Measurements from ENCODE around the gene DOP1B.
A peak's percentile ranks its signal among the peaks of the same experiment; 100 is the strongest.
"Not testable (repeated sequence)": the region's sequence is repeated elsewhere in the genome, so short reads cannot be mapped to it uniquely, and the experiment has no call there.

The DOP1B gene

GRCh38 chr21:36199021-36199420 is 42.4 kb downstream of the DOP1B start:
- H3K18ac ChIP-seq (ENCODE audit: low read length), result no peak overlapping the region
- H3K4ac ChIP-seq (ENCODE audit: low read depth, low read length), result no peak overlapping the region
- no peak overlapping the region for H3K4me2 ChIP-seq (ENCODE audit: low read length)
- peaks cover 4% of the 10 kb centered on the region in 2 experiments for H3K36me3 ChIP-seq (ENCODE audit: control insufficient read depth in 1 of 2, insufficient read depth in 2 of 2, low read length in 2 of 2)
- H2AK5ac ChIP-seq (ENCODE audit: low read length), result no peak overlapping the region
- H3K27me3 ChIP-seq (ENCODE audit: insufficient read depth, low read length), result no peaks in the 10 kb centered on the region
- no peak overlapping the region for H3K9ac ChIP-seq (ENCODE audit: low read length)
- no peak overlapping the region for H2BK5ac ChIP-seq (ENCODE audit: low read depth, low read length, poor library complexity)
- no peaks in the 10 kb centered on the region for H3K9me3 ChIP-seq (ENCODE audit: insufficient read depth, low read depth, low read length)
- no peak overlapping the region for H3K27ac ChIP-seq (ENCODE audit: low read depth, low read length)
- H3K4me3 ChIP-seq (ENCODE audit: low read depth, low read length), result no peak overlapping the region
- no peak overlapping the region for H4K8ac ChIP-seq (ENCODE audit: low read depth, low read length)
- peak overlapping the region; percentile 39 for H4K91ac ChIP-seq (ENCODE audit: low read depth, low read length)
- no peak overlapping the region for H3K23ac ChIP-seq (ENCODE audit: low read length)
- H3K14ac ChIP-seq (ENCODE audit: low read length), result no peak overlapping the region
- H4K12ac ChIP-seq (ENCODE audit: low read depth, low read length), result no peak overlapping the region
- H2AFZ ChIP-seq (ENCODE audit: insufficient read depth, low read length, poor library complexity), result no peak overlapping the region
- H2BK120ac ChIP-seq (ENCODE audit: insufficient read depth, low read length, poor library complexity), result peak overlapping the region; percentile 20
- no CpG with 5 or more reads among the region's 9 CpGs for WGBS (ENCODE audit: extremely low coverage, insufficient coverage, insufficient read length)
- H2BK12ac ChIP-seq (ENCODE audit: low read length), result peak overlapping the region; percentile 42
- H3K79me1 ChIP-seq (ENCODE audit: low read length), result peaks cover 15% of the 10 kb centered on the region
- no peak for DNase-seq
- peaks cover 18 to 21% of the 10 kb centered on the region in 2 experiments for H3K4me1 ChIP-seq (ENCODE audit: control insufficient read depth in 1 of 2, insufficient read depth in 2 of 2, low read length in 2 of 2)
- no peaks in the 10 kb centered on the region for H3K79me2 ChIP-seq (ENCODE audit: control insufficient read depth, insufficient read depth, low read length, poor library complexity)

GRCh38 chr21:36199575-36199974 is 43.0 kb downstream of the DOP1B start:
- not testable (repeated sequence) for H3K14ac ChIP-seq (ENCODE audit: low read length); H3K36me3 ChIP-seq (ENCODE audit: control insufficient read depth in 1 of 2, insufficient read depth in 2 of 2, low read length in 2 of 2); H4K8ac ChIP-seq (ENCODE audit: low read depth, low read length); H3K4me2 ChIP-seq (ENCODE audit: low read length); H2BK5ac ChIP-seq (ENCODE audit: low read depth, low read length, poor library complexity); H3K4ac ChIP-seq (ENCODE audit: low read depth, low read length); H3K9me3 ChIP-seq (ENCODE audit: insufficient read depth, low read depth, low read length); H2BK12ac ChIP-seq (ENCODE audit: low read length); H3K9ac ChIP-seq (ENCODE audit: low read length); H4K91ac ChIP-seq (ENCODE audit: low read depth, low read length); H2BK120ac ChIP-seq (ENCODE audit: insufficient read depth, low read length, poor library complexity); H3K4me3 ChIP-seq (ENCODE audit: low read depth, low read length); H4K12ac ChIP-seq (ENCODE audit: low read depth, low read length); H3K23ac ChIP-seq (ENCODE audit: low read length); H3K18ac ChIP-seq (ENCODE audit: low read length); H3K79me2 ChIP-seq (ENCODE audit: control insufficient read depth, insufficient read depth, low read length, poor library complexity); H2AK5ac ChIP-seq (ENCODE audit: low read length); H2AFZ ChIP-seq (ENCODE audit: insufficient read depth, low read length, poor library complexity); H3K27ac ChIP-seq (ENCODE audit: low read depth, low read length); H3K27me3 ChIP-seq (ENCODE audit: insufficient read depth, low read length); DNase-seq
- peaks cover 15% of the 10 kb centered on the region for H3K79me1 ChIP-seq (ENCODE audit: low read length)
- peaks cover 20% of the 10 kb centered on the region in 2 experiments for H3K4me1 ChIP-seq (ENCODE audit: control insufficient read depth in 1 of 2, insufficient read depth in 2 of 2, low read length in 2 of 2)
- no CpG with 5 or more reads among the region's 5 CpGs for WGBS (ENCODE audit: extremely low coverage, insufficient coverage, insufficient read length)

- Histone ChIP-seq H2BK120ac (ENCODE audit: insufficient read depth, low read length, poor library complexity) (no peak overlapping the region), H4K91ac (ENCODE audit: low read depth, low read length) (no peak overlapping the region), H3K9me3 (ENCODE audit: insufficient read depth, low read depth, low read length) (no peaks in the 10 kb centered on the region), H3K4me1 (ENCODE audit: control insufficient read depth in 1 of 2, insufficient read depth in 2 of 2, low read length in 2 of 2) (peaks cover 17 to 20% of the 10 kb centered on the region in 2 experiments), H4K8ac (ENCODE audit: low read depth, low read length) (no peak overlapping the region), H3K27ac (ENCODE audit: low read depth, low read length) (no peak overlapping the region), H2BK12ac (ENCODE audit: low read length) (no peak overlapping the region), H4K12ac (ENCODE audit: low read depth, low read length) (no peak overlapping the region), H3K14ac (ENCODE audit: low read length) (no peak overlapping the region), H3K4me3 (ENCODE audit: low read depth, low read length) (no peak overlapping the region), H2AK5ac (ENCODE audit: low read length) (no peak overlapping the region), H2BK5ac (ENCODE audit: low read depth, low read length, poor library complexity) (no peak overlapping the region), H3K79me1 (ENCODE audit: low read length) (peaks cover 15% of the 10 kb centered on the region), H3K4me2 (ENCODE audit: low read length) (no peak overlapping the region), H3K36me3 (ENCODE audit: control insufficient read depth in 1 of 2, insufficient read depth in 2 of 2, low read length in 2 of 2) (peaks cover 4% of the 10 kb centered on the region in 2 experiments), H3K4ac (ENCODE audit: low read depth, low read length) (no peak overlapping the region), H3K27me3 (ENCODE audit: insufficient read depth, low read length) (no peaks in the 10 kb centered on the region), H3K23ac (ENCODE audit: low read length) (no peak overlapping the region), H2AFZ (ENCODE audit: insufficient read depth, low read length, poor library complexity) (no peak overlapping the region), H3K9ac (ENCODE audit: low read length) (no peak overlapping the region), H3K79me2 (ENCODE audit: control insufficient read depth, insufficient read depth, low read length, poor library complexity) (no peaks in the 10 kb centered on the region), H3K18ac (ENCODE audit: low read length) (no peak overlapping the region)
- no peak for DNase-seq
- WGBS (ENCODE audit: extremely low coverage, insufficient coverage, insufficient read length), result no CpG with 5 or more reads among the region's 23 CpGs
Observed at GRCh38 chr21:36200081-36200561, 43.5 kb downstream of the DOP1B start.

GRCh38 chr21:36202726-36203602 is 46.3 kb downstream of the DOP1B start:
- Histone ChIP-seq H4K12ac (ENCODE audit: low read depth, low read length) (no peak overlapping the region), H3K9me3 (ENCODE audit: insufficient read depth, low read depth, low read length) (no peaks in the 10 kb centered on the region), H3K4me2 (ENCODE audit: low read length) (no peak overlapping the region), H3K14ac (ENCODE audit: low read length) (peak overlapping the region; percentile 45), H3K4ac (ENCODE audit: low read depth, low read length) (no peak overlapping the region), H2BK120ac (ENCODE audit: insufficient read depth, low read length, poor library complexity) (peak overlapping the region; percentile 67), H4K91ac (ENCODE audit: low read depth, low read length) (peak overlapping the region; percentile 90), H3K79me2 (ENCODE audit: control insufficient read depth, insufficient read depth, low read length, poor library complexity) (no peaks in the 10 kb centered on the region), H3K23ac (ENCODE audit: low read length) (no peak overlapping the region), H3K27me3 (ENCODE audit: insufficient read depth, low read length) (no peaks in the 10 kb centered on the region), H2BK5ac (ENCODE audit: low read depth, low read length, poor library complexity) (peak overlapping the region; percentile 81), H2AK5ac (ENCODE audit: low read length) (peak overlapping the region; percentile 85), H4K8ac (ENCODE audit: low read depth, low read length) (peak overlapping the region; percentile 21), H2AFZ (ENCODE audit: insufficient read depth, low read length, poor library complexity) (peak overlapping the region; percentile 35), H3K79me1 (ENCODE audit: low read length) (peaks cover 20% of the 10 kb centered on the region), H3K36me3 (ENCODE audit: control insufficient read depth in 1 of 2, insufficient read depth in 2 of 2, low read length in 2 of 2) (peaks cover 4% of the 10 kb centered on the region in 2 experiments), H3K18ac (ENCODE audit: low read length) (peak overlapping the region; percentile 63), H3K27ac (ENCODE audit: low read depth, low read length) (peak overlapping the region; percentile 35), H3K4me1 (ENCODE audit: control insufficient read depth in 1 of 2, insufficient read depth in 2 of 2, low read length in 2 of 2) (peaks cover 23 to 25% of the 10 kb centered on the region in 2 experiments), H2BK12ac (ENCODE audit: low read length) (peak overlapping the region; percentile 74), H3K9ac (ENCODE audit: low read length) (no peak overlapping the region), H3K4me3 (ENCODE audit: low read depth, low read length) (no peak overlapping the region)
- no CpG with 5 or more reads among the region's 10 CpGs for WGBS (ENCODE audit: extremely low coverage, insufficient coverage, insufficient read length)
- DNase-seq, result peak; percentile 69 to 84
